ENCODE measurements around the gene UAP1L1.

GRCh38 chr9:137105814-137106661, 28.7 kb downstream of the UAP1L1 start:
- no peak for TF ChIP-seq CTCF (IDR thresholded peaks at IDR 0.05; ENCODE audit: low read length)
- no peak for TF ChIP-seq EZH2 (IDR thresholded peaks at IDR 0.05; ENCODE audit: borderline replicate concordance, low read length)
